NCI-H1694 treated with DMSO at 0.1 percent for 48 hours (cell line): ENCODE measurements around the gene HOXB6.

Source experiments
- DNase-seq: peaks from one replicate; lab custom pipeline; 2025; lab: John Stamatoyannopoulos, UW

The HOXB6 gene

GRCh38 chr17:48604770-48605329 is at the start of gene HOXB6:
Gene HOXB6 (minus strand): TSS chr17:48604986. CDS start chr17:48598150, 6,836 bp downstream.
- no peak for DNase-seq

- no peak for DNase-seq
Observed at GRCh38 chr17:48649741-48650140, 45.0 kb upstream of the HOXB6 start.

GRCh38 chr17:48647963-48648245 is 43.1 kb upstream of the HOXB6 start:
- no peak for DNase-seq

DNA sequence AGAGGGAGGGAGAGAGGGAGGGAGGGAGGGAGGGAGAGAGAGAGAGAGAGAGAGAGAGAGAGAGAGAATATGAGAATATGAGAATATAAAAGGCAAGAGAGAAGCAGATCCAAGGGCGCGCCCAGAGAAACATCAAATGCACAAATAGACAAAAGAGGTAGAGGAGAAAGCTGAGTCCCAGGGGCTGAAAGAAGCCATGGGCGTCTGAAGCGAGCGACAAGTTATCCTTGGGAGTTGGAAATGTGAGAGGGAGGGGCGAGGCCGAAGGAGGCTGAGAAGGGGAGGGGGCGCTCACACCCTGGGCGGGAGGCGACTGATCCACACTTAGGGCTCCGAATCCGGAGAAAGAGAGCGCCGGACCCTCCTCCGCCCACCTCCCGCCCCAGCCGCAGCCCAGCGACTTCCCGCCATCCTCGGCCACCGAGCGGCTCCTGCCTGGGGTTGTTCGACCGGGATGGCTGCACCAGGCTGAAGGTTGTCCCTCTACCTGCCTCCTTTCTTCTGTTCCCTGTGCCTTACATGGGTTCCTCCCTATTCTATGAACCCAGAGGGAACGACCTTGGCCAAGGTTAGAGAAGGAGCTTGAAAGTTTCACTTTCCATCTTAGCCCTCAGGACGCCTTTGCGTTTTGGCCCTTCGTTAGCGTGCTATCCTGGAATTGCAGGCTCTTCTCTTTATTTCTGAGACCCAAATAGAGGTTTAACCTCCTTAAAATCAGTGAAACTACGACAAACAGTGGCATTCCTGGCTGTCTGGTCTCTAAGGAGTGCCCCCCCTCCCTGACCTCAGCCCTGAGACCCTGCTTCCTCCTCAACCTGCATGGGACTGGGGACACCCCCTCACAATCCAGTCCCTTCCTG is 42.5 kb upstream of the HOXB6 start:
- DNase-seq: no peak

GRCh38 chr17:48646183-48647102 is 41.7 kb upstream of the HOXB6 start:
- no peak for DNase-seq

GRCh38 chr17:48645639-48646182 is 40.9 kb upstream of the HOXB6 start:
- DNase-seq: no peak

GRCh38 chr17:48644910-48645557 is 40.2 kb upstream of the HOXB6 start:
- no peak for DNase-seq

DNA sequence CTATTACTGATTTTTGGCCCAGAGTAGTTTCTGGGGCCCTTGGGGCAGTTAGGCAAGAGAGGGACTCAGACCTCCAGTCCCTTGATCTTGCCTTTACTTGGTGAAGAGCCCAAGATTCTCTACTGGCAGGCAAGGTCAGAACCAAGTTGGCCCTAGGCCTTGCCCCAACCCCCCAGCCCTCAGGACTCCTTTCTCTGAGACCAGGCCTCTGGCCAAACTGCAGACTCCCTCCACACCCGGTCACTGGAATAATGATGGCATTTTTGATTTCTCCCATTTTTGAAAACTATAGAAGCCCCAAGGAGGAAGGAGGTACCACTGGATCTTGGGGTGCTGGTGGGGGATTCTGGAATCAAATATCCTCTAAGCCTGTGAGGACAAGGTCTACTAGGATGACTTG is 39.4 kb upstream of the HOXB6 start:
- no peak for DNase-seq

DNA sequence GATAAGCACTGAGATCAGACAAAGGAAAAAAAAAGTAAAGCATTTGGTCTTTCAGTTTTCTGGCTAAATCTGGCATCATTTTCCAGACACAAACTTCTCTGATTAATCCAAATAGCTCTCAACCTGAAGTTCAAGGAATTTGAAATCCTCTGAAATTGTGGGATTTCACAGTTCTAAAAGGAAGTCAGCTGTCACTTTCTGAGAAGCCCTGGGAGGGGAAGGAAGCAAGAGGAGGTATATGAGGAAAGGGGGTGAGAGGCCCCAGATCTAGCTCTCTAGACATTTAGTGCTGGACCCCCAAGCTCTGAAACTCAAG is 38.9 kb upstream of the HOXB6 start:
- no peak for DNase-seq

DNA sequence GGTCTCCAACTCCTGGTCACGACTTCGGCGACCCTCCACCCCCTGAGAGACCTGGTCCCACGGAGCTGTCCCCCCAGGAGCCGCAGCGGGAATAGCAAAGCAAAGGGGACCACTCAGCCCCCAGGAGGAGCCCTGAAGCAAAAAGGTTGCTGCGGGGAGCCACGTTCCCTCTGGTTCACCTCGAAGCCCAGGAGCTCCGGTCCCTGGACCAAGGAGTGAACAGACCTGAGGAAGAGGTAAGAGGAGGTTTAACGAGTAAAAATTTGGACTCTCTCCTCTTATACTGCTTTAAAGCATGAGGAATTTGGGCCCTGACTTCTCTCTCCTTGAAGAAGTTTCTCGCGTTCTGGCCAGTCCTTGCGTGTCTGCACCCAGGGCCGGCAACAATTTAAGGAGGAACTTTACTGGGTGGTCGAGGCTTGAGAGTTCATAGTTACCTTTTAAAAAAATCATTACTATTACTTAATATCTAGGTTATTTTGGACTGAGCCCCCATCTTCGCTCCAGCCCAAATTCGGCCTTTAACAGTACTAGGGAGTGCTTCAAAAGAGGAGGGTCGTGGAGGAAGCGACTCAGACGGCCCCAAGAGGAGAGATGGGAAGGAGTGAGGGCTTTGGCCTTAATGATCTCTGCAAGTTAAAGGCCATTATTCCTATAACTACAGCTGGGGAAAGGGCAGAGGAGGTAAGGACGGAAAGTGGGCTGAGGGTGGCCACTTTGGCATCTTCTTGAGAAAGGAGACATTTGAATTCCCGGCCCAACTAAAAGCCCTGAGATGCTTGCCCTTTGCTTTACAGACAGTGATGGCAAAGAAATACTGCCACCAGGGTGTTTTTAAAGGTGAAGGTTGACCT is 38.3 kb upstream of the HOXB6 start:
- DNase-seq: no peak

- DNase-seq: no peak
Observed at GRCh38 chr17:48642059-48642842, 37.5 kb upstream of the HOXB6 start.

GRCh38 chr17:48641541-48642058 is 36.8 kb upstream of the HOXB6 start:
- no peak for DNase-seq

GRCh38 chr17:48640858-48641180 is 36.0 kb upstream of the HOXB6 start:
- no peak for DNase-seq

GRCh38 chr17:48639982-48640857 is 35.4 kb upstream of the HOXB6 start:
- DNase-seq: no peak

DNA sequence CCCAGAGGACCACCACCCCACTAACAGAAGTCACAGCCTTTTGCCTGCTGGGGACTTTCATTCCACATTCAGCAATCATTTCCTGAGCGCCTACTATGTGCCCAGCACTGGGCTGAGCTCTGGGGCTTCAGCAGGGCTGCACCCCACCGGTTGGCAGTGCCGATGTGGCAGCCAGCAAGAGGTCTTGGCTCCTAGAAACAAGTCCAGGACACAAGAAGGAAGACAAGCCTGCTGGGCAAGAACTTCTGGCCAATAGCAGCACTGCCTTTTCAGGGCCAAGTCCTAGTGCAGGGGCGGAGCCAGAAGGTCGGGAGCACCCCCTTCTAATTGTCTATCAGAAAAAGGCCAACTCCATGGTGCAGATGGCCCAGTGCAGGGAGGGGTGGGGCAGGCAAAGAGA is 34.4 kb upstream of the HOXB6 start:
- DNase-seq: no peak

DNA sequence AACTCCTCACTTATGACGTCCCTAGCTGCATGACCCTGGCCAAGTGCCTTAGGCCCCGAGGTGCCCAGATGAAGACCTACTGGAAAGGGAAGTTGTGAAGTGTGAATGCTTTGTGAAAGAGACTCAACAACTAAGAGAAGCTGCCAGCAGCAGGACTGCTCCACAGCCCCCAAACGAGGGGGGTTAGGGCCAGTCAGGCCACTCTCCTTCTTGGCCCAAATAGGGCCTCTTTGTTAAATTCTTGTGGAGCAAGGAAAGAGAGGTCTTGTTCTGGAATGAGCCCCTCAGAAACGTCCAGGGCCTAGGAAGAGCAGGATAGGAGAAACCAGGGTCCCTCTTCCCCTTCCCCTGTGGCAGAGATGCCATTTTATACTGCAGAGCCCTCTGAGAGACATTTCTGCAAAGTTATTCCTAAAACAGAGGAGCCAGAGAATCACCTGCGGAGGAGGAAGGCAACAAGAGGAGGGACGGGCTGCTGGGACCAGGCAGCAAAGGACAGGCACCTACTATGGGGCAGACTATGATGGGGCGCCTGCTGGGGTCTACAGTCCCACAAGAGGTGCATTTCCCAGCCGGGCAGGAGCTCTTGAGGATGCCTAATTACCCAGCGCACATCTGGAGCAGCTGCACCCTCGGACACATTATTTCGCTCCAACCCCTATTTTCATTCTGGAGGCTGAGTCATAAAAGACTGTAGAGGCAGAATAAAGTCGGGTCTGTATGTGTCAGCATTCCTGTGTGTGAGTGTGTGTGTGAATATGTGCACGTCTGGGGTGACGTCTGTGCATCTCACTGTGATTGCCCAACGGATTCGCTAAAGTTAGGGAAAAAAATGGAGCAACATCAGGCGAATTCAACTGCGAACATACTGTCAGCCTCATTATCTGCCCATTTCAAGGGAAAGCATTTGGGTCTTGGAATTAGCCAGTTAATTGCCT is 32.8 kb upstream of the HOXB6 start:
- DNase-seq: no peak

- DNase-seq: peak; percentile 74
Observed at GRCh38 chr17:48636177-48637018, 31.6 kb upstream of the HOXB6 start.
